Keratinocyte (primary cell): Measurements from ENCODE around the gene TPPP2.
A peak's percentile ranks its signal among the peaks of the same experiment; 100 is the strongest.

Experiments used
- CTCF ChIP-seq, 3 experiments: IDR thresholded peaks in 1 of 3; conservative IDR thresholded peaks in 1 of 3; optimal IDR thresholded peaks in 1 of 3; 2 replicates in 2 of 3; 3 replicates in 1 of 3; pipeline versions ENCODE3 to v1.5.1; 2011; ENCODE audit warnings: low read length in 3 of 3, mild to moderate bottlenecking in 3 of 3, moderate library complexity in 2 of 3, control low read depth in 1 of 3, inconsistent platforms in 1 of 3; ENCODE audit not compliant: insufficient read depth in 2 of 3; ENCODE audit errors: extremely low read depth in 1 of 3
- EZH2 ChIP-seq: IDR thresholded peaks from one replicate; pipeline ENCODE4 v1.6.1; 2012; ENCODE audit warnings: inconsistent platforms, mild to moderate bottlenecking, low read length, moderate library complexity

GRCh38 chr14:21068521-21069387, 38.7 kb downstream of the TPPP2 start:
- TF ChIP-seq CTCF (optimal IDR thresholded peaks at IDR 0.05 in 1 of 3, IDR thresholded peaks at IDR 0.05 in 1 of 3, conservative IDR thresholded peaks at IDR 0.05 in 1 of 3; ENCODE audit: extremely low read depth in 1 of 3, insufficient read depth in 2 of 3, low read length in 3 of 3), result peak; percentile 27 to 53 (median 47)
- no peak for TF ChIP-seq EZH2
